Muscle layer of colon (tissue), 2 donors: ENCODE measurements around the gene OR52N1.

Experiments used
- H3K27ac ChIP-seq: one replicate; pipeline ENCODE4 v1.7.0; 2013; ENCODE audit warnings: low read depth, mild to moderate bottlenecking, low read length, moderate library complexity
- H3K27me3 ChIP-seq, 2 donors: one replicate each; pipeline ENCODE4 v1.7.0; 2013; ENCODE audit warnings: low read length in 2 of 2, mild to moderate bottlenecking in 2 of 2; ENCODE audit not compliant: insufficient read depth in 2 of 2, control insufficient read depth in 1 of 2
- H3K36me3 ChIP-seq: one replicate; pipeline ENCODE4 v1.7.0; 2013; ENCODE audit warnings: mild to moderate bottlenecking, low read length; ENCODE audit not compliant: insufficient read depth
- H3K4me1 ChIP-seq: one replicate; pipeline ENCODE4 v1.7.0; 2013; ENCODE audit warnings: mild to moderate bottlenecking, low read length; ENCODE audit not compliant: insufficient read depth
- H3K4me3 ChIP-seq, 2 donors: one replicate each; pipeline ENCODE4 v1.7.0; 2013; ENCODE audit warnings: low read length in 2 of 2, low read depth in 1 of 2, mild to moderate bottlenecking in 1 of 2, moderate library complexity in 1 of 2
- H3K9ac ChIP-seq: one replicate; pipeline ENCODE4 v1.7.0; 2013; ENCODE audit warnings: low read length
- H3K9me3 ChIP-seq: one replicate; pipeline ENCODE4 v1.7.0; 2013; ENCODE audit warnings: mild to moderate bottlenecking, low read length
- donor health status: abdominal sarcoma.
- donor health status: Adenocarcinoma of cecum.

OR52N1 gene

DNA sequence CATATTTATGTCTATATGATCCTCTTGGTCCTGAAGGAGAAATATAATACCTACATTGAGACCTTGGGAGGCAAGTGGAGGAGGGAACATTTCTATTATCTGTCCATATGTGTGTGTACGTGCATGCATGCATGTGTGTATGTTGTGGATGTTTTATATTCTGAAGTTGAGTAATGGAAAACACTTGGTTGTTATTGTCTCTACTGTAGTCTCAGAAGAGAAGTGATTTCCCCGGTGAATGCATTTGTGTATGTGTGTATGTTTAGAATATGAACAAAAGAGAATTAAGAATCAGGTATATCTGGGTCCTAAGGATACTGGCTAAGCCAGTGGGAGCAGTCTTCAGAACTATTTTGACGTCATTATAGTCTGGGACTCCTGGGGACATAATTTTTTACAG is at the start of gene OR52N1:
Gene OR52N1, minus strand, starts transcription at position 101 of the 400 bp plus-strand sequence. CDS start 2,449 bp downstream, outside the sequence.
- Histone ChIP-seq H3K36me3 (no peaks in the 10 kb centered on the region), H3K9ac (no peak within 1 kb of the TSS), H3K27ac (no peak within 1 kb of the TSS), H3K4me1 (no peaks in the 10 kb centered on the region), H3K9me3 (no peaks in the 10 kb centered on the region), H3K27me3 (no peaks in the 10 kb centered on the region), H3K4me3 (no peak within 1 kb of the TSS)

DNA sequence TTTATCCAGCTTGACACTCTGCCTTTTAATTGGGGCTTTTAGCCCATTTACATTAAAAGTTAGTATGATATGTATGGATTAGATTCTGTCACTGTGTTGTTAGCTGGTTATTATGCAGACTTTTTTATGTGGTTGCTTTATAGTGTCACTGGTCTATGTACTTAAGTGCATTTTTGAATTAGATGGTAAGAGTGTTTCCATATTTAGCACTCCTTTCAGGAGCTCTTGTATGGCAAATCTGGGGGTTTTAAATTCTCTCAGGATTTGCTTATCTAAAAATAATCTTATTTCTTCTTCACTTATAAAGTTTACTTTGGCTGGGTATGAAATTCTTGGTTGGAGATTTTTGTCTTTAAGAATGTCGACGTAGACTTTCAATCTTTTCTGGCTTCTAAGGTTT is 46.6 kb upstream of the OR52N1 start:
- no peaks in the 10 kb centered on the region for H3K27me3 ChIP-seq
- no peak overlapping the region for H3K27ac ChIP-seq
- H3K9me3 ChIP-seq = no peaks in the 10 kb centered on the region
- H3K4me1 ChIP-seq = no peaks in the 10 kb centered on the region
- H3K36me3 ChIP-seq = no peaks in the 10 kb centered on the region
- no peak overlapping the region for H3K9ac ChIP-seq
- no peak overlapping the region for H3K4me3 ChIP-seq

DNA sequence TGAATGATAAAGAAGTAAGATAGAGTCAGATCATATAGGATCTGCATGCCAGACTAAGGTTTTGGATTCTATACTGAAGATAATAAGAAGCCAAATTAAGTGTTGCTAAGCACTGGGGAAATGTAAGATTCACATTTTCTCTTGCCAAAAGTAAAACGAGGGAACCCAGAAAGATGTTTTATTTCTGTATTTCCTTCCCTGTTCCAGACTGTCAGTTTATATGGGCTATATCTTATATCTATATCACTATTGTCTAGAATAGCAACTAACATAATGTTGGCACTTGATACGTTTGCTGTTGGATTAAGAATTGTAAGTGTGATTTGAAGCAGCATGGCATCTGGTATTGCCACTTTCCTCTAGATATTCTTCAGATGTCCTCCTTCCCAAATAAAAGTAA is 42.4 kb upstream of the OR52N1 start:
- Histone ChIP-seq H3K4me1 (no peaks in the 10 kb centered on the region), H3K27ac (no peak overlapping the region), H3K27me3 (no peaks in the 10 kb centered on the region), H3K9ac (no peak overlapping the region), H3K36me3 (no peaks in the 10 kb centered on the region), H3K9me3 (no peaks in the 10 kb centered on the region), H3K4me3 (no peak overlapping the region)

DNA sequence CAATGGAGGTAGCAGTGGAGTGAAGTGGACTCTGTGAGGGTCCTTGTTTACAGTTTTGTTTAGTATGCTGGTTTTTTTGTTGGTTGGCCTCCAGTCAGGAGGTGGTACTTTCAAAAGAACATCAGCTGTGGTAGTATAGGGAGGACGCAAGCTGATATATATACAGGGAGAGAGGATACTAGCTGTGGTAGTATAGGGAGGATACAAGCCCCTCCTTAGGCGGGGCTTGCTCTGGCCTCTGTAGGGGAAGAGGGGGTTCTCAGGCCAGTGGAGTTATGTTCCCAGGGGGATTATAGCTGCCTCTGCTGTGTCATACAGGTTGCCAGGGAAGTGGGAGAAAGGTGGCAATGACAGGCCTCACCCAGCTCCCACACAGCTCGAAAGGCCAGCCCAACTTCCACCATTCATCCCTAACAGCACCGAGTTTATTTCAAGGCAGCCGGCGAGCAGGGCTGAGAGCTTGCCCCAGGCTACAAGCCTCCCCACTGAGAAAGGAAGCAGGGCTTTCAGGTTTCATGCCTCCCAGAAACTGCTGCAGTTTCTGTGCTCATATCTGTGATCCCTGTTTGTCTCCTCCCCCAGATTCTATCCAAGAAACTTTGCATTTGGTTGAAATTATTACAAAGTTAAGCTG is 40.2 kb upstream of the OR52N1 start:
- Histone ChIP-seq H3K4me1 (no peaks in the 10 kb centered on the region), H3K27me3 (no peaks in the 10 kb centered on the region), H3K27ac (no peak overlapping the region), H3K4me3 (no peak overlapping the region), H3K9me3 (no peaks in the 10 kb centered on the region), H3K9ac (no peak overlapping the region), H3K36me3 (no peaks in the 10 kb centered on the region)

DNA sequence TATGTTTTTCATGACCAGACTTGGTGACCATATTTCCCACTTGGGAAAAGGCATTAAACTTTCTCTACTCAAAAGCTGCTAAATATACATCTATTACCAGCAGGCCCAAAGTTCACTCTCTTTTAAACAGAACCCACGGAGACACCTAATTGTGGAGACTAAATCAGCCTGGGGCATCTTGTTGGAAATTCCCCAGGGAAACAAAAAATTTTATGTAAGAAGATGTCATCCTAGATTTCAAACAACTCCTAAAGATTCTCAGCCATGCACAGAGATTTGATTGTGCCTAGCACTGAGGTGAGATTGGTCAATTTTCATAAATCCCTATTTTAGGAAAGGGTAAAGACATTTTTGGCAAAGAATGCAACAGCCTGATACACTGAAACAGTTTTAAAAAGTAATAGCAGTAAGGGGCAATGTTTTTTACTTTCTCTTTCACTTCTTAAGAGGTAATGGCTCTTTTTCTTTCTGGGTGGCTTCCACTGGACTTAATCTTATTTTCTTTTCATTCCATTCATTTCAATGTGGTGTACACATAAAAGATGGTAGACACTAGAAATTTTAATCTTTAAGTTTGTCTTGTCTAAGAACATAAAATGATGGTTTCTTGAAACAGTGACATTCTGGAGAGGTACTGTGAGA is 27.3 kb upstream of the OR52N1 start:
- no peak overlapping the region for H3K4me3 ChIP-seq
- no peak overlapping the region for H3K9ac ChIP-seq
- no peaks in the 10 kb centered on the region for H3K27me3 ChIP-seq
- no peaks in the 10 kb centered on the region for H3K4me1 ChIP-seq
- H3K36me3 ChIP-seq = no peaks in the 10 kb centered on the region
- H3K9me3 ChIP-seq = no peaks in the 10 kb centered on the region
- no peak overlapping the region for H3K27ac ChIP-seq

GRCh38 chr11:5815534-5815933 is 24.5 kb upstream of the OR52N1 start:
- Histone ChIP-seq H3K27me3 (no peaks in the 10 kb centered on the region), H3K4me3 (no peak overlapping the region), H3K27ac (no peak overlapping the region), H3K4me1 (no peaks in the 10 kb centered on the region), H3K9me3 (no peaks in the 10 kb centered on the region), H3K36me3 (no peaks in the 10 kb centered on the region), H3K9ac (no peak overlapping the region)

DNA sequence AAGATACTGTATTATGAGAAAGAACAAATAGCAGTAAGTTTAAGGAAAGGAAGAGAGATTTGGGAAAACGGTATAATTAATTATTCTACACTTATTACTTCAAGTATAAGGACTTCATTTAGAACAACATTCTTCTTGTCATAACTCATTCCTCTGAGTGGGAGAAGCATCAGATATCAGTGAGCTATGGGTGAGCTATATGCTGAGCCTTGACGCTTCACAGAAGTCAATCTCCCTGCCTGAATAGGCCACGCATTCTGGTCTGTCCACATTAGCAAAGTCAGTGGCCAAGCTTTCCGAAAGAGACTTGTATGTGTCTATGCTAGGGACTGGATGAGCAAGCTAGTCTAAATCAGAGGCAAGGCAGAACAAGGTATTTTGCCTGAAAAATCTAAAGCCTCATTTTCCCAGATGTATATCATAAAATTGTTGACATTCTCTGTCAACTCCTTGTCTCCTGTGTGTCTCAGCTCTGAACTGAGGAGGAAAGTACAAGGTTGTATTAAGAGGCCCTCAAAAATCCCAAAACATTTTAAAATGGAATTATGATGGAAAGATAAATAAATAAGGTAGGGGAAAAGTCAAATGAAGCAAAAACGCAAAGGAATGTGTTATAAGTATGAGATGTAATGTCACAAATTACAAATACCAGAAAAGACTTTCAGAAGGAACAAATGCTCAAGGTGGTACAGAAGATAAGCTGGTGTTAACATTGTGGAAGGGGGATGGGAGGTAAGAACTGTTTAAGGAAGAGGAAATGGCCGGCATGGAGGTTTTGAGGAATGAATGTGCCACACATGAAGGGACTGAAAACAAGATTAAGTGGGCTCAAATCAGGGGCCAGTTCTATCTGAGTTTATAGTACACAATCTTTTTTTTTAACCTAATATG is 19.1 kb upstream of the OR52N1 start:
- no peaks in the 10 kb centered on the region for H3K36me3 ChIP-seq
- no peak overlapping the region for H3K9ac ChIP-seq
- H3K4me3 ChIP-seq = no peak overlapping the region

GRCh38 chr11:5809122-5809519 is 18.1 kb upstream of the OR52N1 start:
- no peaks in the 10 kb centered on the region for H3K36me3 ChIP-seq
- H3K9ac ChIP-seq = peak overlapping the region; percentile 49
- peak overlapping the region; percentile 37 to 78 for H3K4me3 ChIP-seq
- no peaks in the 10 kb centered on the region for H3K27me3 ChIP-seq
- H3K9me3 ChIP-seq = no peaks in the 10 kb centered on the region
- no peak overlapping the region for H3K27ac ChIP-seq
- H3K4me1 ChIP-seq = peaks cover 9% of the 10 kb centered on the region

More for the DNA sequence above, 19.1 kb upstream of the OR52N1 start:
- no peaks in the 10 kb centered on the region for H3K27me3 ChIP-seq
- H3K4me1 ChIP-seq = peaks cover 9% of the 10 kb centered on the region
- H3K27ac ChIP-seq = no peak overlapping the region
- H3K9me3 ChIP-seq = no peaks in the 10 kb centered on the region

GRCh38 chr11:5808500-5809121 is 17.5 kb upstream of the OR52N1 start, which contains the start of gene OR52N2:
Gene OR52N2, plus strand, starts transcription at chr11:5808924. Its CDS starts 11,412 bp downstream, at chr11:5820336.
- H3K4me3 ChIP-seq = peak within 1 kb of the TSS; percentile 37 to 78
- H3K36me3 ChIP-seq = no peaks in the 10 kb centered on the region
- peaks cover 9% of the 10 kb centered on the region for H3K4me1 ChIP-seq
- H3K27me3 ChIP-seq = no peaks in the 10 kb centered on the region
- no peaks in the 10 kb centered on the region for H3K9me3 ChIP-seq
- H3K9ac ChIP-seq = peak within 1 kb of the TSS; percentile 49
- H3K27ac ChIP-seq = no peak within 1 kb of the TSS

- Histone ChIP-seq H3K9ac (no peak overlapping the region), H3K4me1 (peaks cover 9% of the 10 kb centered on the region), H3K27me3 (no peaks in the 10 kb centered on the region), H3K4me3 (no peak overlapping the region), H3K9me3 (no peaks in the 10 kb centered on the region), H3K27ac (no peak overlapping the region), H3K36me3 (no peaks in the 10 kb centered on the region)
Observed at GRCh38 chr11:5807580-5807979, 16.5 kb upstream of the OR52N1 start.

- H3K9ac ChIP-seq = no peak overlapping the region
- H3K4me3 ChIP-seq = no peak overlapping the region
- no peaks in the 10 kb centered on the region for H3K36me3 ChIP-seq
- no peaks in the 10 kb centered on the region for H3K27me3 ChIP-seq
- peaks cover 9% of the 10 kb centered on the region for H3K4me1 ChIP-seq
- no peaks in the 10 kb centered on the region for H3K9me3 ChIP-seq
- H3K27ac ChIP-seq = no peak overlapping the region
Observed at GRCh38 chr11:5803982-5804381, 12.9 kb upstream of the OR52N1 start.
